GM23248 (cell line): ENCODE data around the gene ZBTB22. TPM values are rescaled to one million over a fixed set of nuclear protein-coding genes. Genes with fewer than 3 reads are reported as not detected.
A peak's percentile ranks its signal among the peaks of the same experiment; 100 is the strongest.
"Not testable (repeated sequence)": the region's sequence is repeated elsewhere in the genome, so short reads cannot be mapped to it uniquely, and the experiment has no call there.

Experiments
- DNase-seq: peaks from one replicate; pipeline ENCODE4 v3.0.0-alpha.2; 2015
- H2AFZ ChIP-seq: fragments of 200-600 bp; sonication (generic); 2 replicates; pipeline ENCODE4 v1.6.1; 2016; ENCODE audit warnings: antibody characterized with exemption
- H3F3A ChIP-seq: fragments of 200-600 bp; sonication (generic); 2 replicates; pipeline ENCODE4 v1.6.1; 2016; ENCODE audit warnings: mild to moderate bottlenecking, antibody characterized with exemption, mixed run types; ENCODE audit not compliant: insufficient read depth
- H3K27ac ChIP-seq: fragments of 200-600 bp; sonication (generic); 2 replicates; pipeline ENCODE4 v1.5.1; 2016; ENCODE audit warnings: mild to moderate bottlenecking
- H3K27me3 ChIP-seq: fragments of 200-600 bp; sonication (generic); replicated peaks from 2 replicates; pipeline ENCODE4 v1.6.1; 2016; ENCODE audit warnings: mild to moderate bottlenecking; ENCODE audit not compliant: insufficient read depth
- H3K36me3 ChIP-seq: fragments of 200-600 bp; sonication (generic); 2 replicates; pipeline ENCODE4 v1.6.1; 2016; ENCODE audit warnings: low read depth, mild to moderate bottlenecking
- H3K4me1 ChIP-seq: fragments of 200-600 bp; sonication (generic); 2 replicates; pipeline ENCODE4 v1.6.1; 2016; ENCODE audit warnings: mild to moderate bottlenecking; ENCODE audit not compliant: insufficient read depth
- H3K4me2 ChIP-seq: fragments of 200-600 bp; sonication (generic); one replicate; pipeline ENCODE4 v1.6.1; 2016; ENCODE audit warnings: mild to moderate bottlenecking; ENCODE audit not compliant: unreplicated experiment
- H3K4me3 ChIP-seq: fragments of 200-600 bp; sonication (generic); 2 replicates; pipeline ENCODE4 v1.5.1; 2016; ENCODE audit warnings: mild to moderate bottlenecking
- H3K79me2 ChIP-seq: fragments of 200-600 bp; sonication (generic); 2 replicates; pipeline ENCODE4 v1.6.1; 2016; ENCODE audit warnings: mild to moderate bottlenecking; ENCODE audit not compliant: insufficient read depth
- H3K9ac ChIP-seq: fragments of 200-600 bp; sonication (generic); 2 replicates; pipeline ENCODE4 v1.6.1; 2016; ENCODE audit warnings: mild to moderate bottlenecking
- H3K9me2 ChIP-seq: fragments of 200-600 bp; sonication (generic); 2 replicates; pipeline ENCODE4 v1.6.1; 2016; ENCODE audit warnings: mixed run types, mild to moderate bottlenecking, moderate library complexity; ENCODE audit not compliant: insufficient read depth
- H3K9me3 ChIP-seq: fragments of 200-600 bp; sonication (generic); one replicate; pipeline ENCODE4 v1.6.1; 2017; ENCODE audit warnings: low read depth
- H4K20me1 ChIP-seq: fragments of 200-600 bp; sonication (generic); 2 replicates; pipeline ENCODE4 v1.6.0; 2016; ENCODE audit not compliant: insufficient read depth
- EZH2 ChIP-seq: fragments of 200-600 bp; sonication (generic); IDR thresholded peaks from 2 replicates; pipeline ENCODE4 v1.6.1; 2018; ENCODE audit warnings: antibody characterized with exemption, mild to moderate bottlenecking; ENCODE audit not compliant: insufficient read depth, poor library complexity, severe bottlenecking
- EZH2phosphoT487 ChIP-seq: fragments of 200-600 bp; sonication (generic); IDR thresholded peaks from 2 replicates; pipeline ENCODE4 v1.6.1; 2018; ENCODE audit warnings: antibody characterized with exemption, moderate library complexity, mild to moderate bottlenecking, low read depth; ENCODE audit not compliant: insufficient read depth
- WGBS, 2 experiments: methylation state at CpG; one replicate each; pipeline ENCODE4 v1.1.6; 2015 to 2017; ENCODE audit warnings: low lambda C conversion rate in 2 of 2, low coverage in 1 of 2; ENCODE audit errors: missing lambda C conversion rate in 2 of 2; 5-methylcytosine and 5-hydroxymethylcytosine counted together
- in situ Hi-C: fragments of 300-500 bp; cut with MboI; formaldehyde crosslinking; loops from 2 replicates; pipeline ENCODE4 v1.15.0; 2020
- polyA plus RNA-seq: library from polyadenylated mRNA; unstranded; fragments of >200 nt; fragmentation: Nextera tagmentation; extraction: Ambion mirVana; gene quantifications from 2 replicates; pipeline ENCODE4 v1.2.1, GENCODE V29; 2016
- total RNA-seq: library from RNA; depleted of rRNA; stranded (reverse); fragments of >200 nt; shearing (Covaris generic); gene quantifications from 2 replicates; pipeline ENCODE4 v1.2.3, GENCODE V29; 2014

ZBTB22 gene
- total and polyA plus RNA-seq, 2 experiments from 2014 or later, result 9.8 to 18.3 TPM

- H4K20me1 ChIP-seq, result no peaks in the 10 kb centered on the region
- no peaks in the 10 kb centered on the region for H3K9me3 ChIP-seq
- no peaks in the 10 kb centered on the region for H3K9me2 ChIP-seq
- no peak overlapping the region for H3K27ac ChIP-seq
- H3K27me3 ChIP-seq, result no peaks in the 10 kb centered on the region
- 0 out of 2 replicates have a peak overlapping the region, but pooled peaks have one; percentile 2 for H2AFZ ChIP-seq
- H3K79me2 ChIP-seq, result no peaks in the 10 kb centered on the region
- in situ Hi-C loops, result no loop called here
- H3F3A ChIP-seq, result no peaks in the 10 kb centered on the region
- TF ChIP-seq EZH2 (no peak), EZH2phosphoT487 (no peak)
- 13 to 14% methylated on average over 22 of the region's 22 CpGs for WGBS, 2 experiments
- H3K4me3 ChIP-seq, result 0 out of 2 replicates have a peak overlapping the region, but pooled peaks have one; percentile 2
- peak overlapping the region; percentile 53 for H3K4me2 ChIP-seq
- no peak overlapping the region for H3K9ac ChIP-seq
- H3K36me3 ChIP-seq, result no peaks in the 10 kb centered on the region
- 0 out of 2 replicates have a peak, but pooled peaks cover 8% of the 10 kb centered on the region for H3K4me1 ChIP-seq
- peak; percentile 77 for DNase-seq
These were observed 27.5 kb upstream of the ZBTB22 start for GRCh38 chr6:33344701-33345697.

GRCh38 chr6:33343953-33344611 is 26.5 kb upstream of the ZBTB22 start:
- no peaks in the 10 kb centered on the region for H3K9me2 ChIP-seq
- no peak overlapping the region for H3K27ac ChIP-seq
- no peaks in the 10 kb centered on the region for H3F3A ChIP-seq
- no peaks in the 10 kb centered on the region for H3K79me2 ChIP-seq
- no peak for DNase-seq
- H3K4me1 ChIP-seq, result 0 out of 2 replicates have a peak, but pooled peaks cover 8% of the 10 kb centered on the region
- in situ Hi-C loops, result no loop called here
- no peaks in the 10 kb centered on the region for H3K9me3 ChIP-seq
- no peak for TF ChIP-seq EZH2
- no peak for TF ChIP-seq EZH2phosphoT487
- no peak overlapping the region for H3K9ac ChIP-seq
- no peak overlapping the region for H2AFZ ChIP-seq
- no peak overlapping the region for H3K4me3 ChIP-seq
- no peaks in the 10 kb centered on the region for H4K20me1 ChIP-seq
- WGBS, 2 experiments, result 62 to 66% methylated on average over 6 of the region's 6 CpGs
- H3K36me3 ChIP-seq, result no peaks in the 10 kb centered on the region
- H3K27me3 ChIP-seq, result no peaks in the 10 kb centered on the region
- no peak overlapping the region for H3K4me2 ChIP-seq

- H3K36me3 ChIP-seq, H3K4me1 ChIP-seq, H3K4me3 ChIP-seq, H3K79me2 ChIP-seq, H3K27ac ChIP-seq, H3F3A ChIP-seq, H3K4me2 ChIP-seq, DNase-seq, H2AFZ ChIP-seq, H4K20me1 ChIP-seq, H3K9ac ChIP-seq, H3K9me2 ChIP-seq, H3K27me3 ChIP-seq, H3K9me3 ChIP-seq, in situ Hi-C loops: not testable (repeated sequence)
- WGBS, 2 experiments, result 89 to 93% methylated on average over 7 of the region's 7 CpGs
These were observed 26.0 kb upstream of the ZBTB22 start for GRCh38 chr6:33343606-33343952.

- TF ChIP-seq EZH2phosphoT487 (no peak), EZH2 (no peak)
- Histone ChIP-seq H3K9me2 (no peaks in the 10 kb centered on the region), H3K4me2 (no peak overlapping the region), H3K9ac (no peak overlapping the region), H4K20me1 (no peaks in the 10 kb centered on the region), H2AFZ (no peak overlapping the region), H3K4me3 (no peak overlapping the region), H3K4me1 (no peaks in the 10 kb centered on the region), H3K9me3 (no peaks in the 10 kb centered on the region), H3K79me2 (no peaks in the 10 kb centered on the region), H3K36me3 (no peaks in the 10 kb centered on the region), H3K27ac (no peak overlapping the region), H3K27me3 (no peaks in the 10 kb centered on the region), H3F3A (no peaks in the 10 kb centered on the region)
- DNase-seq, result no peak
- in situ Hi-C loops, result no loop called here
- 63 to 71% methylated on average over 6 of the region's 6 CpGs for WGBS, 2 experiments
These were observed 21.6 kb upstream of the ZBTB22 start for GRCh38 chr6:33339193-33339592.
